D341Med (cell line): Measurements from ENCODE around the gene TRNP1.
"Not testable (repeated sequence)": the region's sequence is repeated elsewhere in the genome, so short reads cannot be mapped to it uniquely, and the experiment has no call there.

Experiments
- DNase-seq: peaks from one replicate; pipeline ENCODE4 v3.0.0; 2012; ENCODE audit warnings: low spot score

Gene TRNP1

DNA sequence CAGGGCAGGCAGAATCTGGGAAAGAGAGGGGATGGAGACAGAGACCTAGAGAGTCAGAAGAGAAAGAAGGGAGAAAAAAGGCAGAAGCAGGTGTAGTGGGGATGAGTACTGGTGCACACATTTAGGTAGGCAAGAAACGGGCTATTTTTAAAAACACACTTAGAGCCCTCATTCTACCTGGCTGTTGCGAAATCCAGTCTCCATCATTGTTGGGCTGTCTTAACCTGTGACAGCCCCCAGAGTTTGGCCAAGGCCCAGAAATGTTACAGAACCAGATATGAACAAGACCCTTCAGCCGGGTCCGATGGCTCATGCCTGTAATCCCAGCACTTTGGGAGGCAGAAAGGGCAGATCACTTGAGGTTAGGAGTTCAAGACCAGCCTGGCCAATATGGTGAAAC, 20.7 kb upstream of the TRNP1 start:
- no peak for DNase-seq

DNA sequence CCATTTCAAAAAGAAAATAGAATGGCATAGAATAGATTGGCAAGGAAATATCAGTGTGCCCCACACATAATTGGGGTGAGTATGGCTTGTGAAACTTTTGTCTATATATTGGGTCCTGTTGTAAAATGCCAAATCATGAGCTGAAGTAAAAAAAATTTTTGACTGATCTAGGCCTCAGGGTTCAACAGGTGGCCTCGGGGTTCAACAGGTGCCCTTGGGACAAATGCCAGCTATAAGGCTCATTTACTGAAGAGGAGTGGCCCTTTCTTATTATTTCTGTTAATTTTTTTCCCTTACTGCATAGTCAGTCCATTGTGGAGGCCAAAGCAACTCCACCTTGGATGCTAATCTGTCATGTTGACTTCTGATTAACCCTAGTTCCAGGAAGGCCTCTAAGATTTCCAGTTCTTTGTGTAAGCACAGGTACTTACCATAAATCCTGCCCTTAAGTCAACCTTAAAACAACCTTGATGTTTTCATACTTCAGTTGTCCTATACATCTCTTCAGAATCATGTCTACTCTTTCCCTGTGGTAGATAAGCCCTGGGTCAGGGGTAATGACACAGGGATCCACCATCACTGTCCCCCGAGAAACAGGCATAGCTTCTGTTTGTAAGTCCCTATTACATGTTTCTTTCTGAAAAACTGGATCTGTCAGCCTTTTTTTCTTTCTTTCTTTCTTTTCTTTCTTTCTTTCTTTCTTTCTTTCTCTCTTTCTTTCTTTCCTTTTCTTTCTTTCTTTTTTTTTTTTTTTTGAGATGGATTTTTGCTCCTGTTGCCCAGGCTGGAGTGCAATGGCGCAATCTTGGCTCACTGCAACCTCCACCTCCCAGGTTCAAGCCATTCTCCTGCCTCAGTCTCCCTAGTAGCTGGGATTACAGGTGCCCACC, 16.6 kb upstream of the TRNP1 start:
- DNase-seq, result no peak

DNA sequence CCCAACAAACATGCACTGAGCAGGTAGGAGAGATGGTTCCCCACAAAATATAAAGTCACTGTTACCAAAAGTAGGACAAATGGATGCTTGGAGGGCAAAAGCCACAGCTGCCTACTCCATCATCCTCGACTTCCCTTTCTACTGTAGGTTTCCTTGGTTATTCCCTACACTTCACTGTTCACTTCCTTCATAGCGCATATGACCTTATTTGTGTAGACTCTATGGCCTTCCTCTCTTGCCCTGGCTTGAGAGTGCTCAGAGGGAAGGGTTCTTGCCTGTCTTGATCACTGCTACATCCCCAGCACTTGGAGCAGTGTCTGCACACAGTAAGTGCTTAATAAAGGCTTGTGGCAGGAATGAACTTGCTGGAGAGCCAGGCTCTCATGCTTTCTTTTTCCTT, 14.6 kb upstream of the TRNP1 start:
- DNase-seq, result no peak

DNA sequence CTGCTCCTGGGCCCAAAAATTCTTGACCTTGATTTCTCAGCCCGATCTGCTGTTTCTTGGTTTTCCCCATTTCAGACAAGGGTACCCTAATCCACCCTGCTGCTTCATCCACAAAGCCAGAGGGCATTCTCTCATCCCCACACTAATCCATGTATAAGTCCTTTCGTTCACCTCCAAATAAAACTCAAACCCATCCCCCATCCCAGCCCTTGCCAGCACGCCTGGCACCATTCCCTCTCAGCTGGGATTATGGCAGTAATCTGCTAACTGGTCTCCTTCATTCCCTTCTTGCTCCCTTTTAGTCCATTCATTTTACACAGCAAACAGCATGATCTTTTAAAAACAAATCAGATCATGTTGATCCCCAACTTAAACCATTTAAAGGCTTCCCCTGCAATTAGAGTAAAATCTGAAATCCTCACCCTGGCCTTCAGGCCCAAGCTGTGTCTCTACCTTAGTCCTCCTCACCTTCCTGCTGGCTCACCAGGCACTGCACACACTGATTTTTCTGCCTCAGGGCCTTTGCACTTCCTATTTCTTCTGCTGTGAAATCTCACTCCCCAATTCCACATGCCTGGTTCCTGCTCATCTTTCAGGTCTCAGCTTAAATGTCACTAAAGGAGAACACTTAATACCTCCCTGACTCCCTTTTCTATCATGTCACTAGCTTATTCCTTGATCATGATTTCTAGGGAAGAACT, 12.2 kb upstream of the TRNP1 start:
- peak; percentile 71 for DNase-seq

DNA sequence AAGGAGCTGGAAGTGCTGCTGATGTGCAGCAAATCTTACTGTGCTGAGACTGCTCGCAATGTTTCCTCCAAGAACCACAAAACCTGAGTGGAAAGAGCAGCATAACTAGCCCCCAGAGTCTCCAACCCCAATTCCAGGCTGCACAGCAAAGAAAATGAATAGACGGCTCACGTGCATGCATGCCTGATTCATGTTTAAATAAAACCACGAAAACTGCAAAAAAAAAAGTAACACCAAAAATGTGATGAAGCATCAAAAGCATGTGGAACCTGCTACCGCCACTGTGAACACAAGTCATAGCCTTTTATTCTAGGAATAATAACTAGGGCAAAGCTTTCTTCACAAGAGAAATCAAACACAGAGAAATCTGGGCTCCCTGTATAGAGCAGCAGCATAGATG, 9.6 kb upstream of the TRNP1 start:
- no peak for DNase-seq

DNA sequence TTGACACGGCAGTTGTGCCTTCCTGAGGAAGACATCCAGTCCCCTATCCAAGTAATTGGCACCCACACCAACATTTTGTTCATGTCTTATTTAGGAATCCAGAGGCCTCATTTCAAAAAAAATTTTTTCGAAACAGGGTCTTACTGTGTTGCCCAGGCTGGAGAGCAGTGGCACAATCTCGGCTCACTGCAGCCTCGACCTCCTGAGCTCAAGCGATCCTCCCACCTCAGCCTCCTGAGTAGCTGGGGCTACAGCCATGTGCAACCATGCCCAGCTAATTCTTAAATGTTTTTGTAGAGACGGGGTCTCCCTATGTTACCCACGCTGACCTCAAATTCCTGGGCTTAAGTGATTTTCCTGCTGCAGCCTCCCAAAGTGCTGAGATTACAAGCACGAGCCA, 9.2 kb upstream of the TRNP1 start:
- DNase-seq, result no peak

DNA sequence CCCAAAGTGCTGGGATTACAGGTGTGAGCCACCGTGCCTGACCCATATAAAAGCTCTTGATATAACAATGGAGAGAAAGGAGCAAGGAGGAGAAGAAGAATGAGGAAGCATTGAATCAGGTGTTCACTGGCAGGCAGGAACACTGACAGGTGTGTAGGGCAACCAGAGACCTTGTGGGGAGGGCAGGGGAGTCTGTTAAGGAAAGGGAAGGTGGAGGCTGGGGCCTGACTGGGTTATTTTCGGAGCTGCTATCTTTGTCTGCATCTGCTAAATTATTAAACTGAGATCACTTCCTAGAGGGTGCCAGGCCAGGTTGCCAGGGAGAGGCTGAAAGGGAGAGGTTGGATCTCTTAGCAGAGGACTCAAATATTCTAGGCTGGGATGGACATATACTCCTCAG, 6.8 kb upstream of the TRNP1 start:
- no peak for DNase-seq

DNA sequence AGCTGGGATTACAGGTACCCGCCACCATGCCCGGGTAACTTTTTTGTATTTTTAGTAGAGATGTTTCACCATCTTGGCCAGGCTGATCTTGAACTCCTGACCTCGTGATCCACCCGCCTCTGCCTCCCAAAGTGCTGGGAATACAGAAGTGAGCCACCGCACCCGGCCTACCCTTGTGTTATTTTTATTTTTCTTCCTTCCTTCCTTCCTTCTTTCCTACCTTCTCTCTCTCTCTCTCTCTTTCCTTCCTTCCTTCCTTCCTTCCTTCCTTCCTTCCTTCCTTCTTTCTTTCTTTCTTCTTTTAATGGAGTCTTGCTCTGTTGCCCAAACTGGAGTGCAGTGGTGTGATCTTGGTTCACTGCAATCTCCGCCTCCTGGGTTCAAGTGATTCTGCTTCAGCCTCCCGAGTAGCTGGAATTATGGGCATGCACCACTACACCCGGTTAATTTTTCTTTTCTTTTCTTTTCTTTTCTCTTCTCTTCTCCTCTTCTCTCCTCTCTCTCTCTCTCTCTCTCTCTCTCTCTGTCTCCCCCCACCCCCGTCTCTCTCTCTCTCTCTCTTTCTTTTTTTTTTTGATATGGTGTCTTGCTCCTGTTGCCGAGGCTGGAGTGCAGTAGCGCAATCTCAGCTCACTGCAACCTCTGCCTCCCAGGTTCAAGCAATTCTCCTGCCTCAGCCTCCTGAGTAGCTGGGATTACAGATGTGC, 3.9 kb upstream of the TRNP1 start:
- DNase-seq, result not testable (repeated sequence)

DNA sequence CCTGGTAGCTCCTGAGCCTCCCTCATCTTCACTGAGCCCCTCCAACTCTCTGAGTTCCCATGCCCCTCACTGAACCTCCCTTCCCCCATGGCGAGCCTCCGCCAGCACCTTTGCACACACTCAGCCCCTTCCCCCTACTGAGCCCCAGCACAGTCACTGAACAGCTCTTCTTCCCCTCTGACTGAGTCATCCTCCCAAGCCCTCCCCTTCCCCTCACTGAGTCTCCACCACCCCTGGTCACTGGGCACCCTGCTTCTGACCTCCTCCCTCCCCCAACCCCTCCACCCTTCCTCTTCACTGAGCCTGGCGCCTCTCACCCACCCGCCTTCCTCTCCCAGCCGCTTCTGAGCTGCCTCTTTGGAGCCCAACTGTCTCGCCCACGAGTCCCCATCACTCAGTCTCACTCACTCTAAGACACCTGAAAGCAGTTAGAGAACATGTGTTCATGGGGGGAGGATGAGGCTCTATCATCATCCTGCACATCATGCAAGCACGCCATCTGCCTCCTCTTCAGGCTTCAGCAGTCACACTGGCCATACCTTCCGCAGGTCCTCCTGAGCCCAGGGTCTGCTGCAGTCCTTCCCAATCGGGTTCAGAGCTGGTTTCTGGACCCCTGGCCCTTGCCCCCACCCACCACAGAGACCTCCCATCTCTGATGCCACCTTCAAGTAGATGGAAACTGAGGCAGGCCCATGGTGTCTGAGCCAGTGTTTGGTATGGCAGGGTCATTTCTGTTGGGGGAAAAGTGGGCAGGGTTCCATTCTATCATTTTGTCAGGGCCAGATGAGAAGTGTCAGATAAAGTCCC, 2.0 kb upstream of the TRNP1 start:
- no peak for DNase-seq

DNA sequence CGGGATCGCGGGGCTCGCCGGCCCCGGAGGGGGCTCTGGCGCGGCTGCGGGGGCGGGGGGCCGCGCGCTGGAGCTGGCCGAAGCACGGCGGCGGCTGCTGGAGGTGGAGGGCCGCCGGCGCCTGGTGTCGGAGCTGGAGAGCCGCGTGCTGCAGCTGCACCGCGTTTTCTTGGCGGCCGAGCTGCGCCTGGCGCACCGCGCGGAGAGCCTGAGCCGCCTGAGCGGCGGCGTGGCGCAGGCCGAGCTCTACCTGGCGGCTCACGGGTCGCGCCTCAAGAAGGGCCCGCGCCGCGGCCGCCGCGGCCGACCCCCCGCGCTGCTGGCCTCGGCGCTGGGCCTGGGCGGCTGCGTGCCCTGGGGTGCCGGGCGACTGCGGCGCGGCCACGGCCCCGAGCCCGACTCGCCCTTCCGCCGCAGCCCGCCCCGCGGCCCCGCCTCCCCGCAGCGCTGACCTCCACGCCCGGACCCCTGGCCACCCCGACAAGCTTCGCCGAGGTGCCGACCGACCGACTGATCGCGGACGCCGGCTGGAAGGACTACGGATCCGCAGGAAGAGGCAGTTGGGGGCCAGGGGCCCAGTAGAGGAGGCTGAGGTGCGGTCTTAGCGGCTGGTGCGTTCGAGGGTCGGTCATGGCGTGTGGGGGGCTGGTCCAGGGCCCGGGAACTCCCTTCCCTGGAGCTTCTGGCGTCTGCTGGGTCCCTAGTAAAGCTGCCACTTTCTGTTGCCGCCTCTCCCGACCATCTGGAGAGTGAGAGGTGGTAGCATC, 711 bp downstream of the TRNP1 start:
- peak; percentile 77 for DNase-seq

DNA sequence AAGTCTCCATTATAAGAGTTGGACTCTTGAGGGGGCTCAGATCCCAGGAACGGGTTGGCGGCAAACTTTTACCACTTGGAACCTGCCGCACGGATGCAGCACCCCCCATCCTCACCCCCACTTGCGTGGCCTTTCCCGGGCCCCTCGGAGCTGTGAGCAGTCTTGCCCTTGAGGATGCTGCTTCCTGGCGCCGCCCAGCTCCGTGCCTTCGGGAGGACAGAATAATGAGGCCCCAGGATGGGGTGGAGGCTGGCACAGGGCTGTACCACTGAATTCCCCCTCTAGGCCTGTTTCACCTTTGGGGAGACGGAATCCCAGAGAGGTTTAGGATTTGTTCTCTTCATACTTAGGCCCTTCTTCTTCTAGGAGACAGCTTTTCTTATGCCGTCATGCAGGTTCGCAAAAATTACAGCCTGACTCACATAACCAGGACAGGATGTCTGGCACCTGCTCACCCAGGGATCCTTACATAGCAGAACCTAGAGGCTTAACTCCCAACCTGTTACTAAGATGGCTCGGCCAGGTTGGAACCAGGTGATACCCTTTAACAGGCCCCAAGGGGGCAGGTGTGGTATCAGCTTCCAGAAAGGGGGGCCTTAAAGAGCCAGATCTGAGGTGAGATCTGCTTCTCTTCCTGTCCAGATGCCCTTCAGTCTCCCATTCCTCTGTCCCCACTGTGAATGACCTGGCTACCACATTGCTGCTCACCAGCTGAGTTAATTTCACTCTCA, 1.5 kb downstream of the TRNP1 start:
- DNase-seq, result no peak

DNA sequence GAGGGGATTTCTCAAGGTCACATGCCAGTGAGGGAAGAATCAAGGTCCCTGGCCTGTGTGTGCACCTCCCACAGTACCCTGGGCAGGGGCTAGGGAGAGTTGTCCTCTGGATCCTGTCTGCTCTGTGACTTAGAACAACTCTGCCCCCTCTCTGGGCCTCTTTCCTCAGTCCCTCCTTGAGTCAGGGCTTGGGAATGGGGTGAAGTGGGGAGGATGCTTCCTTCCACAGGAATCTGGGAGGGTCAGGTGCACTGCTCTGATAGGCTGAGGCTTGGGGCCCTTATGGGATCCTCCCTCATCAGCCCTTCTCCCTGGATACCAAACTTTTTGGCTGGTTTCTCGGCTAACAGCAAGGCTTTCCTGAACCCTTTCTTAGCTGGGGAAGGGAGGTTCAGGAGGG, 2.5 kb downstream of the TRNP1 start:
- DNase-seq, result no peak

DNA sequence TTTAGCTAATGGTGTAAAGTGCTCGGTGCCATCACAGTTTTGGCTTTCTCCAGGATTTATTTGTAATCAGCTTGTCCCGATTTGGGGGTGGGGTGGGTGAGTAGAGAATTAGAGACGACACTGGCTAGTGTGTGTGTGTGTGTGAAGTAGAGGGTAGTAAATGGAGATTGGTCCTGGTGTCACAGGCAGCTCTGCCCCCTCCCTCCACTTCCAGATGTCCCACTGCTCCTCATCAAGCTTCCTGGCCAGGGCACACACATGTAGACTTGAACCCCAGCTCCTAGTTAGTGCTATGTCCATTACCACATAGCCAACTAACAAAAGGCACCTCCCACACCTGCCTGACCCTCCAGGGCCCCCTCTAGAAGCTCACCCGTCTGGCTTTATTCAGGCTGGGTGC, 3.2 kb downstream of the TRNP1 start:
- no peak for DNase-seq

DNA sequence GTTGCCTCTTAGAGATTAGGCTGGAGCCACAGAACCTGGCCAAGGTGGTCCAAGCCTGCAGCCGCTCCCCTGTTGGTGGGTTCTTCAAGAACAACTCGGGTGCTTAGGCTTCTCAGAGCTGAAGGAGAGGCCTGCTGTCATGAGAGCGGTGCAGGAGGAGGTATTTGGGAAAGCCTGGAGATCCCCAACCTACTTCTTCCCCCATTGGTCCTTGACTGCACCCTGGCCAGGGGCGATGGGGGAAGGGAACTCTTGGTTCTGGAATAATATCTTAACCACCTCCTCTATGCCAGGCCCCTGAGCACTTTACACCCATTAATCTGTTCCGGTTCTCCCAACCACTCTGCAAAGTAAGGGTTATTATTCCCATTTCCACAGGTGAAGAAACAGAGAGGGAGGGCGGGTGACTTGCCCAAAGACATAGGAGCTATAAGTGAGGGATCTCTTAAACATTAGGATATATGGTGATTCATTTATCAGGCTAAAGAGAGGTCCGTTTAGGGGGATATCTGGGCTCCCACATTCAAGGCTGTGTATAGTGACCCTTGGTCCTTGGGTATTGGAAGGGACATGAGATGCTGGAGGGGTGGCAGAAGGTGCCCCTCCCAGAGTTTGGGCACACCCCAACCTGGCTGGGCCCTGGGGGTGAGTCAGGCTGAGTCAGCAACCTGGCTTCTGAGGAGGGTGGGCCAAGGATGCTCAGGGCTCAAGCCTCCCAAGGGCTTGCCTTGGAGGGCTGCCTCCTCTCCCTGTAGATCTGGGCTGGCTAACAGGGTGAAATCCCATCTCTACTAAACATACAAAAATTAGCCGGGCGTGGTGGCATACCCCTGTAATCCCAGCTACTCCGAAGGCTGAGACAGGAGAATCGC, 5.2 kb downstream of the TRNP1 start:
- DNase-seq, result no peak

DNA sequence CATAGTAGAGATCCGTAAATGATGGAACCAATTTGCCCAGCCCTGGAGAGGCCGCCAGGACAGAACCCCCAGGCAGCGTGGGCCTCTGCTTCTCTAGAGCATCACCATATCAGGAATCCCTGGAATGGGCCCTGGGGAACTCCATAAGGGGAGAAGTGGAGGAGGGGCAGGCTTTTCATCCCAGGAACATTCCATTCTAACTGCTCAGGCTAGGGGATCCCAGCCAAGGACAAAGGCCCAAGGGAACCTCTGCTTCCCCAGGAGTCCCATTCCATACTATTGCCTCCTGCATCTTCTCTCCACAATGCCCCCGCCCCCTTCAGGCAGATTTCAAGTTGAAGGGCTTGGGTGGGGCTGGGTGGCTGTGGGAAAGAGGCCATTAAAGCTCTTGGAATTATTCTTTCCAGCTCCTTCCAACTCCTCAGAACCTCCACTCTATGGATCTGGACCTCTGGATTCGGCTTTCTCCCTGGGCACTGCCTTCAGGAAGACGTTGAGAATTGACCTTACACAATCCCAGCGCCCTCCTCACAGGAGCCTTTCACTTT, 6.0 kb downstream of the TRNP1 start:
- DNase-seq, result no peak

DNA sequence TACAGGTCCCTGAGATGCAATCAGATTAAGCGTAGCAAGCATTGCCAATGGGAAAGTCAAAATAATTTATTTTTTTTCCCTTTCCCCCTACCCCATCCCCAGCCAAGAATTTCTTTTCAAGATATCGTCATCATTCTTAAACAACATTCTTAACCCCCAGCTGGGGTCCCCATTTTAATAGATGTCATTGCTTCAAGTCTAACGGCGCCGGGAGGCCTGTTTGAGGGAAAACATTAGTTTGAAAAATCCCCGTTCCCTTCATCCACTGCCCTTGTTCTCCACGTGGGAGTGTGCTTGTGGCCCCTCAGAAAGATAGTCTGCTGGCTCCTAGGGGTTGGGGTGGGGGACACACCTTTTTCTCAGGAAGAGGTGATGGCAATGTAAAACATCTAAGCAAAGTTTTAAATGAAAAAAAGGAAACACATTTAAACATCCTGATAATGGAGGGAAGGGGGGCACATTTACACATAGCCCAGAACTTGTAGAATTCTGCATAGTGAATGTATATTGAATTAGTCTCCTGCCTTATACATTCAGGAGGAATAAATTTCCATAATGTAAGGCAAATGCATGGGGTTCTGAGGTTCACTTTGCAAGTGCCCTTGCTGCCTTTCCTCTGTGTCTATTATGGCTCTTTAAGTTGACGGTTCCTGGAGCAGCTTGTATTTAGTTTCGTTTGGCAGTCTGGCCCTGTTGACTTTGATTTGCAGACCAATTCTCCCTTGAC, 6.8 kb downstream of the TRNP1 start:
- DNase-seq, result no peak

DNA sequence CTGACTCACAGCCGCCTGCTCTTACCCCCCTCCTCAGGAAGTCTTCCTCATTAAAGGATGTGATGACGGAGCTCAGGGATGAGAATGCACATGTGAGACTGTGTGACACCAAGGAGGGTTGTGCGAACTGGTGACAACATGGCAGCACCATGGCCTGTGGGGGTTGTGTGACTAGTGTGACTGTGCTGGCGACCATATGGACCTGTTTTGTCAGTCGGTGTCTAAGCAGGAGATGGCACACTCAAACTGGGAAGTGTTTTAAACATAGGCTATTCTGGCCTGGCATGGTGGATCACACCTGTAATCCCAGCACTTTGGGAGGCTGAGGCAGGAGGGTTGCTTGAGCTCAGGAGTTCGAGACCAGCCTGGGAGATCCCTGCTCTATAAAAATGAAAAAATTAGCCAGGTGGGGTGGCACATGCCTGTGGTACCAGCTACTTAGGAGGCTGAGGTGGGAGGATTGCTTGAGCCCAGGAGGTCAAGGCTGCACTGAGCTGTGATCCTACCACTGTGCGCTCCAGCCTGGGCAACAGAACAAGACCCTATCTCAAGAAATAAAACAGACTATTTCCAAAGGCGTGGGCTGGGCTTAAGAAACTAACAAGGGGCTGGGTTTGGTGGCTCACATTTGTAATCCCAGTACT, 7.4 kb downstream of the TRNP1 start:
- DNase-seq, result no peak
